ENCODE data around the gene NTNG1.

The NTNG1 gene

GRCh38 chr1:107499139-107499744 is 358.4 kb downstream of the NTNG1 start:
- Histone ChIP-seq H3K36me3 (ENCODE audit: control insufficient read depth in 1 of 2, insufficient read depth in 2 of 2, low read length in 2 of 2) (no peaks in the 10 kb centered on the region), H3K9me3 (ENCODE audit: control insufficient read depth in 1 of 2, low read length in 2 of 2) (no peaks in the 10 kb centered on the region), H3K4me3 (ENCODE audit: low read depth in 1 of 2, low read length in 2 of 2) (no peak overlapping the region), H3K4me1 (ENCODE audit: control insufficient read depth in 1 of 2, insufficient read depth in 2 of 2, low read length in 2 of 2) (no peaks in the 10 kb centered on the region), H3K9ac (ENCODE audit: low read depth in 1 of 2, low read length in 2 of 2) (no peak overlapping the region), H3K27me3 (ENCODE audit: control insufficient read depth in 1 of 2, insufficient read depth in 2 of 2, low read length in 2 of 2) (no peaks in the 10 kb centered on the region), H3K27ac (ENCODE audit: low read depth, low read length) (no peak overlapping the region)

GRCh38 chr1:107501081-107501605 is 360.3 kb downstream of the NTNG1 start:
- Histone ChIP-seq H3K27me3 (ENCODE audit: control insufficient read depth in 1 of 2, insufficient read depth in 2 of 2, low read length in 2 of 2) (no peaks in the 10 kb centered on the region), H3K4me3 (ENCODE audit: low read depth in 1 of 2, low read length in 2 of 2) (no peak overlapping the region), H3K27ac (ENCODE audit: low read depth, low read length) (no peak overlapping the region), H3K36me3 (ENCODE audit: control insufficient read depth in 1 of 2, insufficient read depth in 2 of 2, low read length in 2 of 2) (no peaks in the 10 kb centered on the region), H3K9me3 (ENCODE audit: control insufficient read depth in 1 of 2, low read length in 2 of 2) (no peaks in the 10 kb centered on the region), H3K9ac (ENCODE audit: low read depth in 1 of 2, low read length in 2 of 2) (no peak overlapping the region), H3K4me1 (ENCODE audit: control insufficient read depth in 1 of 2, insufficient read depth in 2 of 2, low read length in 2 of 2) (no peaks in the 10 kb centered on the region)

GRCh38 chr1:107510347-107510746 is 369.5 kb downstream of the NTNG1 start:
- no peak overlapping the region for H3K4me3 ChIP-seq (ENCODE audit: low read depth in 1 of 2, low read length in 2 of 2)
- H3K27ac ChIP-seq (ENCODE audit: low read depth, low read length), result no peak overlapping the region
- H3K9ac ChIP-seq (ENCODE audit: low read depth in 1 of 2, low read length in 2 of 2), result no peak overlapping the region
- peaks cover 0 to 4% of the 10 kb centered on the region in 2 donors for H3K9me3 ChIP-seq (ENCODE audit: control insufficient read depth in 1 of 2, low read length in 2 of 2)
- no peaks in the 10 kb centered on the region for H3K4me1 ChIP-seq (ENCODE audit: control insufficient read depth in 1 of 2, insufficient read depth in 2 of 2, low read length in 2 of 2)
- no peaks in the 10 kb centered on the region for H3K36me3 ChIP-seq (ENCODE audit: control insufficient read depth in 1 of 2, insufficient read depth in 2 of 2, low read length in 2 of 2)
- H3K27me3 ChIP-seq (ENCODE audit: control insufficient read depth in 1 of 2, insufficient read depth in 2 of 2, low read length in 2 of 2), result no peaks in the 10 kb centered on the region

GRCh38 chr1:107512836-107513235 is 372.0 kb downstream of the NTNG1 start:
- no peaks in the 10 kb centered on the region for H3K27me3 ChIP-seq (ENCODE audit: control insufficient read depth in 1 of 2, insufficient read depth in 2 of 2, low read length in 2 of 2)
- no peak overlapping the region for H3K4me3 ChIP-seq (ENCODE audit: low read depth in 1 of 2, low read length in 2 of 2)
- H3K9me3 ChIP-seq (ENCODE audit: control insufficient read depth in 1 of 2, low read length in 2 of 2), result peaks cover 0 to 4% of the 10 kb centered on the region in 2 donors
- no peak overlapping the region for H3K9ac ChIP-seq (ENCODE audit: low read depth in 1 of 2, low read length in 2 of 2)
- H3K4me1 ChIP-seq (ENCODE audit: control insufficient read depth in 1 of 2, insufficient read depth in 2 of 2, low read length in 2 of 2), result no peaks in the 10 kb centered on the region
- no peak overlapping the region for H3K27ac ChIP-seq (ENCODE audit: low read depth, low read length)
- no peaks in the 10 kb centered on the region for H3K36me3 ChIP-seq (ENCODE audit: control insufficient read depth in 1 of 2, insufficient read depth in 2 of 2, low read length in 2 of 2)

- Histone ChIP-seq H3K9ac (ENCODE audit: low read depth in 1 of 2, low read length in 2 of 2) (no peak overlapping the region), H3K4me3 (ENCODE audit: low read depth in 1 of 2, low read length in 2 of 2) (no peak overlapping the region), H3K27ac (ENCODE audit: low read depth, low read length) (no peak overlapping the region), H3K27me3 (ENCODE audit: control insufficient read depth in 1 of 2, insufficient read depth in 2 of 2, low read length in 2 of 2) (no peaks in the 10 kb centered on the region), H3K9me3 (ENCODE audit: control insufficient read depth in 1 of 2, low read length in 2 of 2) (peaks cover 0 to 4% of the 10 kb centered on the region in 2 donors), H3K4me1 (ENCODE audit: control insufficient read depth in 1 of 2, insufficient read depth in 2 of 2, low read length in 2 of 2) (no peaks in the 10 kb centered on the region), H3K36me3 (ENCODE audit: control insufficient read depth in 1 of 2, insufficient read depth in 2 of 2, low read length in 2 of 2) (no peaks in the 10 kb centered on the region)
Observed at GRCh38 chr1:107514841-107515240, 374.0 kb downstream of the NTNG1 start.

- no peak overlapping the region for H3K27ac ChIP-seq (ENCODE audit: low read depth, low read length)
- H3K27me3 ChIP-seq (ENCODE audit: control insufficient read depth in 1 of 2, insufficient read depth in 2 of 2, low read length in 2 of 2), result no peaks in the 10 kb centered on the region
- H3K4me3 ChIP-seq (ENCODE audit: low read depth in 1 of 2, low read length in 2 of 2), result no peak overlapping the region
- no peaks in the 10 kb centered on the region for H3K9me3 ChIP-seq (ENCODE audit: control insufficient read depth in 1 of 2, low read length in 2 of 2)
- no peaks in the 10 kb centered on the region for H3K4me1 ChIP-seq (ENCODE audit: control insufficient read depth in 1 of 2, insufficient read depth in 2 of 2, low read length in 2 of 2)
- no peak overlapping the region for H3K9ac ChIP-seq (ENCODE audit: low read depth in 1 of 2, low read length in 2 of 2)
- H3K36me3 ChIP-seq (ENCODE audit: control insufficient read depth in 1 of 2, insufficient read depth in 2 of 2, low read length in 2 of 2), result no peaks in the 10 kb centered on the region
Observed at GRCh38 chr1:107515702-107516101, 374.9 kb downstream of the NTNG1 start.

GRCh38 chr1:107523061-107523460 is 382.2 kb downstream of the NTNG1 start:
- Histone ChIP-seq H3K9me3 (ENCODE audit: control insufficient read depth in 1 of 2, low read length in 2 of 2) (no peaks in the 10 kb centered on the region), H3K36me3 (ENCODE audit: control insufficient read depth in 1 of 2, insufficient read depth in 2 of 2, low read length in 2 of 2) (no peaks in the 10 kb centered on the region), H3K4me3 (ENCODE audit: low read depth in 1 of 2, low read length in 2 of 2) (no peak overlapping the region), H3K27ac (ENCODE audit: low read depth, low read length) (no peak overlapping the region), H3K9ac (ENCODE audit: low read depth in 1 of 2, low read length in 2 of 2) (no peak overlapping the region), H3K27me3 (ENCODE audit: control insufficient read depth in 1 of 2, insufficient read depth in 2 of 2, low read length in 2 of 2) (no peaks in the 10 kb centered on the region), H3K4me1 (ENCODE audit: control insufficient read depth in 1 of 2, insufficient read depth in 2 of 2, low read length in 2 of 2) (no peaks in the 10 kb centered on the region)

GRCh38 chr1:107523736-107524135 is 382.9 kb downstream of the NTNG1 start:
- Histone ChIP-seq H3K27ac (ENCODE audit: low read depth, low read length) (no peak overlapping the region), H3K9ac (ENCODE audit: low read depth in 1 of 2, low read length in 2 of 2) (no peak overlapping the region), H3K9me3 (ENCODE audit: control insufficient read depth in 1 of 2, low read length in 2 of 2) (no peaks in the 10 kb centered on the region), H3K4me3 (ENCODE audit: low read depth in 1 of 2, low read length in 2 of 2) (no peak overlapping the region), H3K27me3 (ENCODE audit: control insufficient read depth in 1 of 2, insufficient read depth in 2 of 2, low read length in 2 of 2) (no peaks in the 10 kb centered on the region), H3K36me3 (ENCODE audit: control insufficient read depth in 1 of 2, insufficient read depth in 2 of 2, low read length in 2 of 2) (no peaks in the 10 kb centered on the region), H3K4me1 (ENCODE audit: control insufficient read depth in 1 of 2, insufficient read depth in 2 of 2, low read length in 2 of 2) (no peaks in the 10 kb centered on the region)

- H3K27ac ChIP-seq (ENCODE audit: low read depth, low read length), result no peak overlapping the region
- no peak overlapping the region for H3K4me3 ChIP-seq (ENCODE audit: low read depth in 1 of 2, low read length in 2 of 2)
- no peaks in the 10 kb centered on the region for H3K9me3 ChIP-seq (ENCODE audit: control insufficient read depth in 1 of 2, low read length in 2 of 2)
- H3K36me3 ChIP-seq (ENCODE audit: control insufficient read depth in 1 of 2, insufficient read depth in 2 of 2, low read length in 2 of 2), result no peaks in the 10 kb centered on the region
- H3K9ac ChIP-seq (ENCODE audit: low read depth in 1 of 2, low read length in 2 of 2), result no peak overlapping the region
- H3K4me1 ChIP-seq (ENCODE audit: control insufficient read depth in 1 of 2, insufficient read depth in 2 of 2, low read length in 2 of 2), result no peaks in the 10 kb centered on the region
- no peaks in the 10 kb centered on the region for H3K27me3 ChIP-seq (ENCODE audit: control insufficient read depth in 1 of 2, insufficient read depth in 2 of 2, low read length in 2 of 2)
Observed at GRCh38 chr1:107524301-107524700, 383.5 kb downstream of the NTNG1 start.

GRCh38 chr1:107525145-107525544 is 384.3 kb downstream of the NTNG1 start:
- H3K9ac ChIP-seq (ENCODE audit: low read depth in 1 of 2, low read length in 2 of 2), result no peak overlapping the region
- H3K36me3 ChIP-seq (ENCODE audit: control insufficient read depth in 1 of 2, insufficient read depth in 2 of 2, low read length in 2 of 2), result no peaks in the 10 kb centered on the region
- H3K4me3 ChIP-seq (ENCODE audit: low read depth in 1 of 2, low read length in 2 of 2), result no peak overlapping the region
- no peak overlapping the region for H3K27ac ChIP-seq (ENCODE audit: low read depth, low read length)
- H3K9me3 ChIP-seq (ENCODE audit: control insufficient read depth in 1 of 2, low read length in 2 of 2), result no peaks in the 10 kb centered on the region
- no peaks in the 10 kb centered on the region for H3K4me1 ChIP-seq (ENCODE audit: control insufficient read depth in 1 of 2, insufficient read depth in 2 of 2, low read length in 2 of 2)
- no peaks in the 10 kb centered on the region for H3K27me3 ChIP-seq (ENCODE audit: control insufficient read depth in 1 of 2, insufficient read depth in 2 of 2, low read length in 2 of 2)
